Right renal pelvis (tissue), 4 donors: Measurements from ENCODE around the gene EI24. TPM values are rescaled to one million over a fixed set of nuclear protein-coding genes. Genes with fewer than 3 reads are reported as not detected.

ENCODE experiments used
- DNase-seq, 4 donors: peaks; one replicate each; pipeline ENCODE4 v3.0.0-alpha.2; 2013; ENCODE audit warnings: low read depth in 4 of 4, low spot score in 3 of 4, missing footprints in 1 of 4
- polyA plus RNA-seq, 4 donors: library from polyadenylated mRNA; unstranded; fragments of 120-200 nt; gene quantifications; one replicate each; pipeline ENCODE4 v1.2.1, GENCODE V29; 2013; ENCODE audit not compliant: insufficient read length in 4 of 4

The EI24 gene
- polyA plus RNA-seq, 4 donors = 110 to 130 (median 121) TPM

- no peak for DNase-seq
These were observed 9.5 kb downstream of the EI24 start for GRCh38 chr11:125578783-125579182.

GRCh38 chr11:125579811-125580210 lies 10.5 kb downstream of the EI24 start:
- DNase-seq = no peak

GRCh38 chr11:125583496-125583895 lies 14.2 kb downstream of the EI24 start:
- no peak for DNase-seq

- no peak for DNase-seq
These were observed 16.2 kb downstream of the EI24 start for GRCh38 chr11:125585487-125585886.

GRCh38 chr11:125586623-125587022 lies 17.3 kb downstream of the EI24 start:
- no peak for DNase-seq

- no peak for DNase-seq
These were observed 18.2 kb downstream of the EI24 start for GRCh38 chr11:125587480-125587879.

- DNase-seq = no peak
These were observed 19.2 kb downstream of the EI24 start for GRCh38 chr11:125588505-125588904.

GRCh38 chr11:125591649-125592304 lies 22.5 kb downstream of the EI24 start:
- peak in 3 of 4 donors; percentile 28 to 52 (median 33) for DNase-seq

- peak; percentile 99 to 100 (median 99) for DNase-seq
These were observed 23.2 kb downstream of the EI24 start, which contains the start of gene STT3A for GRCh38 chr11:125592305-125593113. STT3A (plus strand) TSS chr11:125592852; CDS start chr11:125595916, 3,064 bp downstream.

- peak in 1 of 4 donors; percentile 15 for DNase-seq
These were observed 24.0 kb downstream of the EI24 start for GRCh38 chr11:125593114-125593820.

- no peak for DNase-seq
These were observed 25.7 kb downstream of the EI24 start for GRCh38 chr11:125594958-125595357.

GRCh38 chr11:125600663-125601062 lies 31.4 kb downstream of the EI24 start:
- DNase-seq = no peak

GRCh38 chr11:125603207-125603606 lies 33.9 kb downstream of the EI24 start:
- DNase-seq = no peak

GRCh38 chr11:125605417-125605816 lies 36.1 kb downstream of the EI24 start:
- DNase-seq = no peak

- DNase-seq = no peak
These were observed 40.3 kb downstream of the EI24 start for GRCh38 chr11:125609545-125609944.

- DNase-seq = no peak
These were observed 49.1 kb downstream of the EI24 start for GRCh38 chr11:125618383-125618782.

GRCh38 chr11:125621995-125622394 lies 52.7 kb downstream of the EI24 start:
- no peak for DNase-seq

- DNase-seq = no peak
These were observed 53.8 kb downstream of the EI24 start for GRCh38 chr11:125623064-125623463.

GRCh38 chr11:125624756-125625213 lies 55.5 kb downstream of the EI24 start, which contains the start of gene CHEK1:
CHEK1 (plus strand) TSS chr11:125625163; CDS start chr11:125626769, 1,606 bp downstream.
- DNase-seq = no peak

- no peak for DNase-seq
These were observed 56.0 kb downstream of the EI24 start for GRCh38 chr11:125625225-125625629.
